GM12878 (cell line): ENCODE data around the gene NNAT. TPM values are rescaled to one million over a fixed set of nuclear protein-coding genes. Genes with fewer than 3 reads are reported as not detected.
A peak's percentile ranks its signal among the peaks of the same experiment; 100 is the strongest.

Source experiments
- ATAC-seq: fragments of 200-7000 bp; cut with Tn5 transposase; 3 replicates; pipeline ENCODE4 v1.9.1; 2020; ENCODE audit warnings: mild to moderate bottlenecking, moderate library complexity
- BruUV-seq: library from RNA; stranded (reverse); fragments of 400-500 nt; replicated peaks from 2 replicates; lab custom pipeline; 2021; lab: Mats Ljungman, UMichigan
- CTCF ChIA-PET: fragments of 300-600 bp; sonication (Branson Sonifier 250); formaldehyde crosslinking; extraction: SDS; loops from one replicate; lab custom pipeline; 2021; ENCODE audit warnings: inconsistent platforms; lab: Yijun Ruan, JAX
- POLR2A ChIA-PET: fragments of 350-600 bp; formaldehyde crosslinking; extraction: SDS; loops from one replicate; lab custom pipeline; 2021; ENCODE audit warnings: inconsistent platforms; lab: Charles Lee
- RAD21 ChIA-PET: fragments of 300-600 bp; sonication (Branson Sonifier 250); formaldehyde crosslinking; loops from one replicate; lab custom pipeline; 2023; ENCODE audit warnings: antibody characterized with exemption; ENCODE audit not compliant: unreplicated experiment; lab: Charles Lee
- SMC1A ChIA-PET: fragments of 300-600 bp; sonication (Branson Sonifier 250); formaldehyde crosslinking; loops from one replicate; lab custom pipeline; 2023; ENCODE audit not compliant: unreplicated experiment, uncharacterized antibody; lab: Charles Lee
- DNase-seq: peaks from one replicate; pipeline ENCODE4 v3.0.0-alpha.2; 2011; ENCODE audit warnings: low read depth, low spot score
- FAIRE-seq: peaks from 3 replicates; lab custom pipeline; 2011; peaks lifted over from hg19 to GRCh38; lab: Jason Lieb, UNC
- H2AFZ ChIP-seq: 2 replicates; pipeline ENCODE4 v1.6.0; 2011; ENCODE audit warnings: low read depth, low read length, control low read depth; ENCODE audit not compliant: control insufficient read depth
- H3K27ac ChIP-seq: 2 replicates; pipeline ENCODE4 v1.5.1; 2011; ENCODE audit warnings: control low read depth; ENCODE audit not compliant: control insufficient read depth, insufficient read depth
- H3K27me3 ChIP-seq, 2 experiments: replicated peaks in 1 of 2; 2 replicates each; pipeline versions ENCODE4 v1.6.0 to v1.6.1; 2011; ENCODE audit warnings: low read length in 1 of 2; ENCODE audit not compliant: control insufficient read depth in 2 of 2, insufficient read depth in 2 of 2
- H3K36me3 ChIP-seq, 2 experiments: 2 replicates each; pipeline ENCODE4 v1.5.1; 2011; ENCODE audit warnings: low read length in 1 of 2; ENCODE audit not compliant: control insufficient read depth in 2 of 2, insufficient read depth in 2 of 2
- H3K4me1 ChIP-seq: 2 replicates; pipeline ENCODE4 v1.6.1; 2011; ENCODE audit warnings: mild to moderate bottlenecking, low read length, moderate library complexity, mixed read lengths; ENCODE audit not compliant: control insufficient read depth, insufficient read depth
- H3K4me2 ChIP-seq: 2 replicates; pipeline ENCODE4 v1.6.0; 2011; ENCODE audit warnings: control low read depth; ENCODE audit not compliant: control insufficient read depth, insufficient read depth
- H3K4me3 ChIP-seq: fragments of 200-600 bp; sonication (generic); 2 replicates; pipeline ENCODE4 v1.5.1; 2016
- H3K79me2 ChIP-seq: 2 replicates; pipeline ENCODE4 v1.6.0; 2011; ENCODE audit warnings: low read length; ENCODE audit not compliant: control insufficient read depth, insufficient read depth
- H3K9ac ChIP-seq: 2 replicates; pipeline ENCODE4 v1.8.0; 2011; ENCODE audit warnings: low read length, control low read depth, mixed read lengths; ENCODE audit not compliant: control insufficient read depth, insufficient read depth
- H3K9me3 ChIP-seq: replicated peaks from 3 replicates; pipeline ENCODE4 v1.5.1; 2011; ENCODE audit warnings: mild to moderate bottlenecking, low read length; ENCODE audit not compliant: control insufficient read depth, insufficient read depth
- H4K20me1 ChIP-seq: 2 replicates; pipeline ENCODE4 v1.6.0; 2011; ENCODE audit not compliant: control insufficient read depth, insufficient read depth
- BHLHE40 ChIP-seq, 2 experiments: fragments of 450-650 bp in 1 of 2; IDR thresholded peaks; 2 replicates each; pipeline ENCODE4 v1.6.1; 2011 to 2017; ENCODE audit warnings: low read depth in 2 of 2, borderline replicate concordance in 1 of 2, improper control_type of control experiment in 1 of 2, low read length in 1 of 2, mild to moderate bottlenecking in 1 of 2
- PRDM15 ChIP-seq: fragments of 450-650 bp; formaldehyde crosslinking; IDR thresholded peaks from 2 replicates; pipeline ENCODE4 v1.4.0; 2020; ENCODE audit warnings: mild to moderate bottlenecking, moderate library complexity
- RUNX3 ChIP-seq: IDR thresholded peaks from 2 replicates; pipeline ENCODE4 v1.6.1; 2012; ENCODE audit warnings: low read length, inconsistent platforms
- ZNF622 ChIP-seq: fragments of 450-650 bp; IDR thresholded peaks from 2 replicates; pipeline ENCODE4 v1.6.1; 2017; ENCODE audit warnings: mild to moderate bottlenecking, inconsistent platforms
- WGBS: methylation state at CpG from one replicate; pipeline ENCODE4 v1.1.6; 2016; ENCODE audit warnings: low lambda C conversion rate; ENCODE audit not compliant: insufficient replicate concordance, insufficient coverage; ENCODE audit errors: missing lambda C conversion rate; 5-methylcytosine and 5-hydroxymethylcytosine counted together
- in situ Hi-C: fragments of 300-500 bp; cut with MboI; formaldehyde crosslinking; loops from 9 replicates; pipeline ENCODE4 v1.14.3; 2018; ENCODE audit warnings: mixed read lengths
- intact Hi-C: fragments of 100-400 bp; cut with micrococcal nuclease; formaldehyde crosslinking; loops from one replicate; pipeline ENCODE4 v1.14.2; 2022; ENCODE audit not compliant: unreplicated experiment
- polyA plus RNA-seq, 11 experiments: library from polyadenylated mRNA; depleted of rRNA in 4 of 11; unstranded in 6 of 11; stranded (reverse) in 5 of 11; fragments of >200 nt; fragmentation: Nextera tagmentation in 4 of 11; fragmentation: Illumina TruSeq in 1 of 11; extraction: Ambion mirVana in 4 of 11; extraction: Trizol in 1 of 11; gene quantifications; 1 replicate in 1 of 11; 2 replicates in 10 of 11; pipeline versions ENCODE4 v1.2.1 to v1.2.3, GENCODE V29; 2011 to 2016; ENCODE audit warnings: inconsistent platforms in 2 of 11, missing spikeins in 2 of 11, low read depth in 1 of 11
- total RNA-seq, 4 experiments: library from RNA; depleted of rRNA in 3 of 4; stranded (reverse); fragments of >200 nt in 3 of 4; fragmentation: Illumina TruSeq in 1 of 4; extraction: Trizol in 1 of 4; gene quantifications; 2 replicates each; pipeline versions ENCODE4 v1.2.1 to v1.2.3, GENCODE V29; 2013 to 2021

Gene NNAT
- total and polyA plus RNA-seq, 10 of the 15 experiments (the other 5 are each of a cell fraction or from before 2014, with no cell fraction given): 0.22 to 0.99 (median 0.42) TPM; not detected in 7

DNA sequence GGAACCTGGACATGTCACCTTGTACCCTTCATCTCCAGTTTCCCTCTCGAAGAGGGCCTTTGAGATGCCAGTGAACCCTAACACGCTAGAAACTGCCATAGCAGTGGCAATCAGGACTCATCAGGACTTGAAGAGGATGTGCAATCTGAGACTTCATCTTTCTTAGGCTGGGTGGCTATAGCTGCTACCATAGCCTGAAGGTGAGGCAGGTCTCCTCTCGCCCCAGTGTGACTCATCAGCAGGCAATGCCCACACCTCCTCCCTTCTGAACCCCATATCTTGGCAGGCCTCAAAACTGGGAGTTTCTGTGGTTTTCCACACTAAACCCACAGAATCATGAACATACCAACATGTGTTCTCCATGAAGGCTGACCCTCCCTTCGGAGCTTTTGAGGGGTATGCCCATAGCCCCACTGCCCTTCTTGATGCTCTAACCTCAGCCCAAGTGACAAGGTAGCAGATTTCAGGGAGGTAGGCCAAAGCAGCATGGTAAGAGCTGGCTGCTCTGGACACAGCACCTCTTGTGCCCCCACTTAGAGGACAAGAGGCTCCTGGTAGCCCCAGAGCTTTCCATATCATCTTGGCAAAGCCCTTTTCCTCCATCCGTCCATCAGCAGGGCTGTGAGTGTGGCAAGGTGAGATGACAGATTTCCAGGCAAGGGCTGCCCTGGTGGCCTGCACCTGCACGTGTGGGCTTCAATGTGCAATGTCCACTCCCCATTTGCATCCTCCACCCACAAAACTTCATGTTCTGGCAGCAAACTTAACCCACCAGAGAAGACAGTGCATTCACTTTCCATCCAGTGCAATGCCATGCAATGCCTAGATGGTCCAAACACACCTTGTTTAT is 4.0 kb downstream of the NNAT start:
- no peak for TF ChIP-seq ZNF622
- TF ChIP-seq PRDM15 (CRISPR knock-in tag): no peak
- TF ChIP-seq BHLHE40 (IDR thresholded peaks at IDR 0.05; ENCODE audit: borderline replicate concordance in 1 of 2, low read depth in 2 of 2, low read length in 1 of 2): peak; percentile 21 to 37; a peak in 3 of 4 replicates
- peak; percentile 45 for TF ChIP-seq RUNX3
- Histone ChIP-seq H2AFZ (no peak overlapping the region), H3K4me3 (0 out of 2 replicates have a peak overlapping the region, but pooled peaks have one; percentile 33), H4K20me1 (peaks cover 7% of the 10 kb centered on the region; the same call in 1 of the 2 replicates), H3K9me3 (no peaks in the 10 kb centered on the region), H3K4me2 (peak overlapping the region; percentile 85), H3K36me3 (no peaks in the 10 kb centered on the region; a peak in 1 of 4 replicates), H3K9ac (no peak overlapping the region), H3K27ac (no peak overlapping the region), H3K27me3 (no peaks in the 10 kb centered on the region), H3K4me1 (peaks cover 16% of the 10 kb centered on the region), H3K79me2 (peaks cover 43% of the 10 kb centered on the region)
- in situ Hi-C loops: loop anchor here (5.0 kb wide), 1 partner anchor 133 kb away; no protein-coding TSS in a partner anchor
- peak; percentile 14; the same call in 2 of the 3 replicates for ATAC-seq
- ChIA-PET POLR2A (no interaction called here), SMC1A (interaction anchor here (1.1 to 4.2 kb wide), 2 partner anchors 23 to 256 kb away, joined by 3 to 36 read pairs; no protein-coding TSS in a partner anchor), CTCF (interaction anchor here (0.9 to 13.5 kb wide), 3 partner anchors 16 to 330 kb away, joined by 3 to 282 read pairs (median 200); no protein-coding TSS in a partner anchor), RAD21 (interaction anchor here (1.4 kb wide), 1 partner anchor 10 kb away, joined by 4 read pairs; no protein-coding TSS in a partner anchor)
- intact Hi-C loops: no loop called here
- BruUV-seq: no TSS peak
- WGBS: 41% methylated on average over 6 of the region's 6 CpGs
- peak; percentile 47 for FAIRE-seq
- no peak for DNase-seq
